Mesenchymal stem cell (in vitro differentiated cells and primary cell): ENCODE measurements around the gene ATAD1.

Experiments
- DNase-seq: peaks from one replicate; pipeline ENCODE4 v3.0.0-alpha.2; 2013
- H2AFZ ChIP-seq: one replicate; pipeline ENCODE4 v1.6.1; 2013; ENCODE audit warnings: low read depth, mild to moderate bottlenecking, control low read depth, inconsistent platforms, low read length, moderate library complexity
- H2AK5ac ChIP-seq: 2 replicates; pipeline ENCODE4 v1.6.1; 2013; ENCODE audit warnings: low read length, moderate library complexity, mild to moderate bottlenecking, inconsistent platforms; ENCODE audit not compliant: severe bottlenecking
- H2BK120ac ChIP-seq: one replicate; pipeline ENCODE4 v1.6.1; 2013; ENCODE audit warnings: low read depth, mild to moderate bottlenecking, inconsistent platforms, low read length, moderate library complexity
- H2BK12ac ChIP-seq, 2 experiments: one replicate each; pipeline ENCODE4 v1.6.1; 2013; ENCODE audit warnings: inconsistent platforms in 2 of 2, low read length in 2 of 2, mild to moderate bottlenecking in 2 of 2, moderate library complexity in 2 of 2, control low read depth in 1 of 2
- H2BK15ac ChIP-seq: one replicate; pipeline ENCODE4 v1.6.1; 2013; ENCODE audit warnings: mild to moderate bottlenecking, low read depth, inconsistent platforms; ENCODE audit not compliant: poor library complexity, severe bottlenecking
- H2BK5ac ChIP-seq: 2 replicates; pipeline ENCODE4 v1.6.1; 2013; ENCODE audit warnings: low read depth, mild to moderate bottlenecking, low read length, control low read depth, inconsistent platforms; ENCODE audit not compliant: poor library complexity, severe bottlenecking
- H3K14ac ChIP-seq, 2 experiments: one replicate each; pipeline ENCODE4 v1.6.1; 2013; ENCODE audit warnings: inconsistent platforms in 2 of 2, low read length in 2 of 2, control low read depth in 1 of 2, mild to moderate bottlenecking in 1 of 2, moderate library complexity in 1 of 2
- H3K18ac ChIP-seq, 2 experiments: one replicate each; pipeline ENCODE4 v1.6.1; 2013; ENCODE audit warnings: inconsistent platforms in 2 of 2, low read length in 2 of 2, control low read depth in 1 of 2, low read depth in 1 of 2, mild to moderate bottlenecking in 1 of 2
- H3K23ac ChIP-seq, 2 experiments: one replicate each; pipeline ENCODE4 v1.6.1; 2013; ENCODE audit warnings: inconsistent platforms in 2 of 2, low read length in 2 of 2, mild to moderate bottlenecking in 2 of 2, moderate library complexity in 2 of 2, control low read depth in 1 of 2
- H3K27ac ChIP-seq: 2 replicates; pipeline ENCODE4 v1.5.1; 2013; ENCODE audit warnings: mild to moderate bottlenecking, moderate library complexity, low read length, control low read depth, inconsistent platforms; ENCODE audit not compliant: poor library complexity, severe bottlenecking
- H3K27me3 ChIP-seq, 2 experiments: 2 replicates each; pipeline versions ENCODE4 v1.6.1 to v1.7.0; 2013; ENCODE audit warnings: low read length in 2 of 2, mild to moderate bottlenecking in 2 of 2, moderate library complexity in 2 of 2, control low read depth in 1 of 2, inconsistent platforms in 1 of 2; ENCODE audit not compliant: control insufficient read depth in 1 of 2, insufficient read depth in 1 of 2
- H3K36me3 ChIP-seq, 2 experiments: 2 replicates each; pipeline versions ENCODE4 v1.6.1 to v1.7.0; 2013; ENCODE audit warnings: low read length in 2 of 2, control low read depth in 1 of 2, inconsistent platforms in 1 of 2, low read depth in 1 of 2, mild to moderate bottlenecking in 1 of 2; ENCODE audit not compliant: insufficient read depth in 2 of 2, control insufficient read depth in 1 of 2
- H3K4ac ChIP-seq, 2 experiments: one replicate each; pipeline ENCODE4 v1.6.1; 2013; ENCODE audit warnings: inconsistent platforms in 2 of 2, low read length in 2 of 2, mild to moderate bottlenecking in 2 of 2, moderate library complexity in 2 of 2, control low read depth in 1 of 2, low read depth in 1 of 2
- H3K4me1 ChIP-seq: 2 replicates; pipeline ENCODE4 v1.6.1; 2013; ENCODE audit warnings: low read depth, low read length, control low read depth; ENCODE audit not compliant: control insufficient read depth, insufficient read depth
- H3K4me2 ChIP-seq: 2 replicates; pipeline ENCODE4 v1.6.1; 2013; ENCODE audit warnings: low read length, mild to moderate bottlenecking, inconsistent platforms; ENCODE audit not compliant: poor library complexity, severe bottlenecking
- H3K4me3 ChIP-seq, 2 experiments: 2 replicates each; pipeline versions ENCODE4 v1.5.1 to v1.7.0; 2013; ENCODE audit warnings: low read length in 2 of 2, mild to moderate bottlenecking in 2 of 2, control low read depth in 1 of 2, low read depth in 1 of 2; ENCODE audit not compliant: insufficient read depth in 1 of 2
- H3K79me1 ChIP-seq: replicated peaks from 2 replicates; pipeline ENCODE4 v1.6.1; 2013; ENCODE audit warnings: mild to moderate bottlenecking, control low read depth, low read length, inconsistent platforms; ENCODE audit not compliant: poor library complexity, severe bottlenecking
- H3K9ac ChIP-seq: 2 replicates; pipeline ENCODE4 v1.7.0; 2013; ENCODE audit warnings: mild to moderate bottlenecking, low read length, moderate library complexity
- H3K9me3 ChIP-seq: 2 replicates; pipeline ENCODE4 v1.7.0; 2013; ENCODE audit warnings: mild to moderate bottlenecking, low read length; ENCODE audit not compliant: control insufficient read depth
- H4K8ac ChIP-seq: one replicate; pipeline ENCODE4 v1.6.1; 2013; ENCODE audit warnings: inconsistent platforms, mild to moderate bottlenecking, low read length, moderate library complexity
- H4K91ac ChIP-seq: one replicate; pipeline ENCODE4 v1.6.1; 2013; ENCODE audit warnings: mild to moderate bottlenecking, low read length, inconsistent platforms
- WGBS: methylation state at CpG from one replicate; pipeline ENCODE4 v1.1.7; 2013; ENCODE audit warnings: mixed read lengths; 5-methylcytosine and 5-hydroxymethylcytosine counted together

ATAD1 gene

DNA sequence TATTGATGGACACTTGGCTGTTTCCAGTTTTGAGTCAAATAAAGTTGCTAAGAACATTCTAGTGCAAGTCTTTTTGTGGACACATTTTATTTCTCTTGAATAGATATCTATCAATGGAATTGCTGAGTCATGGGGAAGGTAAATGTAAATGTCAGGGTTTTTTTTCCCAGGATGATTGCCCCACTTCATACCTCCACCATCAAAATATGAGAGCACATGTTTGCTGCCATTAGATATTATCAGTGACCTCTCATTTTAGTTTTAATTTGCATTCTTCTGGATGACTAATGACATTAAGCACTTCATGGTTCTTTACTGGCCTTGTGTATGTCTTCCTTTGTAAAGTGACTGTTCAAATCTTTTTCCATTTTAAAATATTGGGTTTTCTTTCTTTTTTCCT is 112.7 kb downstream of the ATAD1 start:
- H3K9ac ChIP-seq, result no peak overlapping the region
- H3K18ac ChIP-seq, result no peak overlapping the region
- H2BK15ac ChIP-seq, result no peak overlapping the region
- peaks cover 8% of the 10 kb centered on the region for H3K79me1 ChIP-seq
- no peak overlapping the region for H3K23ac ChIP-seq
- H2BK5ac ChIP-seq, result no peak overlapping the region
- H3K4me3 ChIP-seq, result no peak overlapping the region
- no peak overlapping the region for H2AFZ ChIP-seq
- H3K9me3 ChIP-seq, result no peaks in the 10 kb centered on the region
- H3K4me2 ChIP-seq, result no peak overlapping the region
- DNase-seq, result peak; percentile 33
- H3K4ac ChIP-seq, result no peak overlapping the region
- peaks cover 12% of the 10 kb centered on the region for H3K4me1 ChIP-seq
- H2AK5ac ChIP-seq, result no peak overlapping the region
- no peak overlapping the region for H3K27ac ChIP-seq
- H2BK120ac ChIP-seq, result no peak overlapping the region
- peaks cover 0 to 14% of the 10 kb centered on the region in 2 experiments for H3K36me3 ChIP-seq
- H4K8ac ChIP-seq, result no peak overlapping the region
- no peak overlapping the region for H2BK12ac ChIP-seq
- H3K14ac ChIP-seq, result no peak overlapping the region
- H4K91ac ChIP-seq, result no peak overlapping the region
- no peaks in the 10 kb centered on the region for H3K27me3 ChIP-seq

DNA sequence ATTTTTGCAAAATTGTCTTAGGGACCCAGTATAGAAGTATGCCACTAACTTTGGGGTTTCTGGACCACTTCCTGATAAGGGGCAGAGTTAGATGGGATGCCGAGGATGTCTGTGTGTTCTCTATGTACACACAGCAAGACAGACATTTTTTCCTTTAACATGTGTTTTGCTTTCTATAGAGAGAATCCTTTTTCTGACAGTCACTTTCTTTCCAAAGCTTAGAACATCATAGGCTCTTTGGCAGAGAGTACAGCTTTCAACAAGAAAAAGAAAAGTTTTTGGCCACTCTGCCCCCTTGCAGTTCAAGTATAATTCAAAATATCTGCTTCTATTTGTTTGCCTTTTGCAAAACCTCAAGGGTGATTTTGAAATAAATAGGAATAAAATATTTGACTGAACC is 114.3 kb downstream of the ATAD1 start:
- peaks cover 8% of the 10 kb centered on the region for H3K79me1 ChIP-seq
- no peak overlapping the region for H2AK5ac ChIP-seq
- no peak overlapping the region for H3K4ac ChIP-seq
- no peak overlapping the region for H2AFZ ChIP-seq
- H3K18ac ChIP-seq, result no peak overlapping the region
- H3K27me3 ChIP-seq, result no peaks in the 10 kb centered on the region
- no peak overlapping the region for H3K4me2 ChIP-seq
- no peak overlapping the region for H3K23ac ChIP-seq
- H3K9me3 ChIP-seq, result no peaks in the 10 kb centered on the region
- H2BK15ac ChIP-seq, result no peak overlapping the region
- no peak overlapping the region for H3K14ac ChIP-seq
- H3K27ac ChIP-seq, result no peak overlapping the region
- no peak overlapping the region for H3K9ac ChIP-seq
- peaks cover 13% of the 10 kb centered on the region for H3K4me1 ChIP-seq
- H2BK5ac ChIP-seq, result no peak overlapping the region
- H3K36me3 ChIP-seq, result no peaks in the 10 kb centered on the region
- no peak overlapping the region for H2BK12ac ChIP-seq
- no peak overlapping the region for H4K91ac ChIP-seq
- no peak for DNase-seq
- H4K8ac ChIP-seq, result no peak overlapping the region
- no peak overlapping the region for H3K4me3 ChIP-seq
- no peak overlapping the region for H2BK120ac ChIP-seq
- WGBS, result no CpG with 5 or more reads among the region's 1 CpG

DNA sequence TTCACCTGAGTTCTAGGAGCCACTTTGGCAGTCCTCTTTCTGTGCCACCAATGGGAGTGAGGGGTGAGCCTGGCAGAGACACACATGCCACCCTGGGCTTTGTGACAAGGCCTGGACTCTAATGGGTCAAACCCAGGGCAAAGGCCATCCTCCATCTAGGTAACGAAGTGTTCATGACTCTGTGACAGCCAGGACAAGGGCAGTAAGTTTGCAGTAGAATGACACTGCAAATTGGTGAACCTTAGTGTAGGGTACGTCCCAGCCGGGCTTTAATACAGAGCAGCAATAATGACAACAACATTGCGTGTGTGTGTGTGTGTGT is 115.1 kb downstream of the ATAD1 start:
- Histone ChIP-seq H3K36me3 (no peaks in the 10 kb centered on the region), H3K4me2 (no peak overlapping the region), H3K18ac (no peak overlapping the region), H2BK12ac (peak overlapping the region in 1 of 2 experiments; percentile 78), H3K4ac (no peak overlapping the region), H3K14ac (no peak overlapping the region), H3K23ac (no peak overlapping the region), H3K4me1 (peaks cover 13% of the 10 kb centered on the region), H2AK5ac (peak overlapping the region; percentile 7), H2BK5ac (no peak overlapping the region), H3K27ac (no peak overlapping the region), H3K4me3 (no peak overlapping the region), H2BK15ac (no peak overlapping the region), H3K27me3 (no peaks in the 10 kb centered on the region), H4K91ac (peak overlapping the region; percentile 0), H2AFZ (no peak overlapping the region), H3K9ac (no peak overlapping the region), H3K9me3 (no peaks in the 10 kb centered on the region), H2BK120ac (no peak overlapping the region), H3K79me1 (peaks cover 8% of the 10 kb centered on the region), H4K8ac (no peak overlapping the region)
- DNase-seq, result no peak
- WGBS, result 92% methylated on average over 4 of the region's 4 CpGs

DNA sequence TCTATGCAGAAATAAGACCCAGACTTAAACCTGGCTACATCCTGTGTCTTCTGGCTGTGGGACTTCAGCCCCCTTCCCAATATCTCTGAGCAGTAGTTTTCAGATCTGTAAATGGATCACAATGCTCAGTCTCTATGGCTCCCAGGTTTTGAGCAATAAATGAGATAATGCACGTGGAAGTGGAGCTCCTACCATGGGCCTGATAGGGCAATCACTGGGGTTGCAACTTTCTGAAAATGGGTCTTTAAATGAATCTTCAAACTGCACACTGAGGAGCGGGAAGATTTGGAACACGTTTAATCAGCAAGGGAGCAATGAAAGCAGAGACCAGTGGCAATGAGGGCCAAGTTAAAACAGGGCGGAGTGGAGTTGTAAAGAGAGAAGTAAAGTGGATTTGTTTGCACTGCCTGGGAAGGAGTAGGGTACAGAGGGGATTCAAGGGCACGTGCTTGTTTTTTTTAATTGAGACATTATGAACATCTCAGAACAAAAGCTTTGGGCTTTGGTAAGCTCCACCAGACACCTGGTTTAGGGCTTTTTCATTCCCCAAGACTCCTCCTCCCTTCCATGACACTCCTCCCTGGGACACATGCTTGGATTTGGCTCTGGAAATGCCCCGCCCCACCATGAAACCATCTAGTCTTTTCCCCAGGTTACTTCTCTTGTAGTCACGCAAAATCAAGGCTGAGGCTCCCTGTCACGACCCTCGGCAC is 115.6 kb downstream of the ATAD1 start:
- no peak overlapping the region for H2BK120ac ChIP-seq
- H3K36me3 ChIP-seq, result no peaks in the 10 kb centered on the region
- WGBS, result 96% methylated on average over 9 of the region's 9 CpGs

More for the DNA sequence above, 115.6 kb downstream of the ATAD1 start:
- Histone ChIP-seq H3K4me3 (no peak overlapping the region), H2BK5ac (no peak overlapping the region), H3K79me1 (peaks cover 9% of the 10 kb centered on the region), H3K23ac (no peak overlapping the region), H3K4me2 (no peak overlapping the region), H3K4ac (no peak overlapping the region), H3K27ac (no peak overlapping the region), H3K9me3 (no peaks in the 10 kb centered on the region), H2AFZ (no peak overlapping the region), H2BK12ac (no peak overlapping the region), H2BK15ac (no peak overlapping the region), H4K8ac (no peak overlapping the region), H3K4me1 (peaks cover 13% of the 10 kb centered on the region), H3K9ac (no peak overlapping the region), H3K18ac (no peak overlapping the region), H2AK5ac (peak overlapping the region; percentile 68), H3K27me3 (no peaks in the 10 kb centered on the region), H4K91ac (no peak overlapping the region), H3K14ac (no peak overlapping the region)
- no peak for DNase-seq
